OCI-LY1 (cell line): Measurements from ENCODE around the gene ZC2HC1C.
A peak's percentile ranks its signal among the peaks of the same experiment; 100 is the strongest.

Experiments
- H2AFZ ChIP-seq: fragments of 200-600 bp; sonication (generic), shearing (Covaris generic); 2 replicates; pipeline ENCODE4 v1.6.0; 2014; ENCODE audit warnings: antibody characterized with exemption, mild to moderate bottlenecking, low read length
- H3F3A ChIP-seq: fragments of 200-600 bp; sonication (generic), shearing (Covaris generic); 2 replicates; pipeline ENCODE4 v1.6.0; 2014; ENCODE audit warnings: mild to moderate bottlenecking, antibody characterized with exemption, low read length, moderate library complexity; ENCODE audit not compliant: insufficient read depth
- H3K27ac ChIP-seq: fragments of 200-600 bp; sonication (generic); 2 replicates; pipeline ENCODE4 v1.5.1; 2014; ENCODE audit warnings: low read length, mixed run types, mild to moderate bottlenecking, low read depth; ENCODE audit not compliant: poor library complexity, severe bottlenecking
- H3K27me3 ChIP-seq: fragments of 200-600 bp; sonication (generic); 2 replicates; pipeline ENCODE4 v1.6.0; 2014; ENCODE audit warnings: antibody characterized with exemption, mild to moderate bottlenecking, low read length, moderate library complexity; ENCODE audit not compliant: insufficient read depth
- H3K36me3 ChIP-seq: fragments of 200-600 bp; sonication (generic); 2 replicates; pipeline ENCODE4 v1.6.1; 2014; ENCODE audit warnings: mild to moderate bottlenecking, antibody characterized with exemption, low read length, moderate library complexity, mixed read lengths; ENCODE audit not compliant: insufficient read depth
- H3K4me1 ChIP-seq: fragments of 200-600 bp; sonication (generic); 2 replicates; pipeline ENCODE4 v1.5.1; 2014; ENCODE audit warnings: mild to moderate bottlenecking, low read length, moderate library complexity; ENCODE audit not compliant: insufficient read depth, severe bottlenecking
- H3K4me2 ChIP-seq: fragments of 200-600 bp; sonication (generic), shearing (Covaris generic); 2 replicates; pipeline ENCODE4 v1.6.1; 2014; ENCODE audit warnings: low read length
- H3K4me3 ChIP-seq: fragments of 200-600 bp; sonication (generic); 2 replicates; pipeline ENCODE4 v1.5.1; 2014; ENCODE audit warnings: low read length, low read depth, mild to moderate bottlenecking, mixed read lengths; ENCODE audit not compliant: poor library complexity, severe bottlenecking
- H3K79me2 ChIP-seq: fragments of 200-600 bp; shearing (Covaris generic); 2 replicates; pipeline ENCODE4 v1.6.1; 2016; ENCODE audit warnings: mixed run types, low read length, mixed read lengths; ENCODE audit not compliant: insufficient read depth
- H3K9ac ChIP-seq: fragments of 200-600 bp; sonication (generic), shearing (Covaris generic); 2 replicates; pipeline ENCODE4 v1.6.1; 2014; ENCODE audit warnings: mild to moderate bottlenecking, low read length, mixed read lengths
- H3K9me2 ChIP-seq: fragments of 200-600 bp; sonication (generic), shearing (Covaris generic); 2 replicates; pipeline ENCODE4 v1.6.1; 2014; ENCODE audit warnings: low read depth, mild to moderate bottlenecking, low read length, mixed read lengths
- H3K9me3 ChIP-seq: fragments of 200-600 bp; shearing (Covaris generic); 2 replicates; pipeline ENCODE4 v1.6.1; 2014; ENCODE audit warnings: low read length, mixed read lengths
- H4K20me1 ChIP-seq: fragments of 200-600 bp; sonication (generic), shearing (Covaris generic); 2 replicates; pipeline ENCODE4 v1.6.0; 2016; ENCODE audit warnings: mild to moderate bottlenecking, low read length; ENCODE audit not compliant: insufficient read depth
- EZH2 ChIP-seq: fragments of 200-600 bp; sonication (generic), shearing (Covaris generic); IDR thresholded peaks from 2 replicates; pipeline ENCODE4 v1.8.0; 2017; ENCODE audit warnings: borderline replicate concordance, mixed run types, mild to moderate bottlenecking, antibody characterized with exemption, low read length, moderate library complexity, mixed read lengths
- TF ChIP-seq, protein P1 (sequence below): fragments of 200-600 bp; sonication (generic), shearing (Covaris generic); IDR thresholded peaks from 2 replicates; pipeline ENCODE4 v1.5.1; 2017; ENCODE audit warnings: mild to moderate bottlenecking, antibody characterized with exemption, low read length, moderate library complexity, mixed read lengths

The ZC2HC1C gene, protein sequence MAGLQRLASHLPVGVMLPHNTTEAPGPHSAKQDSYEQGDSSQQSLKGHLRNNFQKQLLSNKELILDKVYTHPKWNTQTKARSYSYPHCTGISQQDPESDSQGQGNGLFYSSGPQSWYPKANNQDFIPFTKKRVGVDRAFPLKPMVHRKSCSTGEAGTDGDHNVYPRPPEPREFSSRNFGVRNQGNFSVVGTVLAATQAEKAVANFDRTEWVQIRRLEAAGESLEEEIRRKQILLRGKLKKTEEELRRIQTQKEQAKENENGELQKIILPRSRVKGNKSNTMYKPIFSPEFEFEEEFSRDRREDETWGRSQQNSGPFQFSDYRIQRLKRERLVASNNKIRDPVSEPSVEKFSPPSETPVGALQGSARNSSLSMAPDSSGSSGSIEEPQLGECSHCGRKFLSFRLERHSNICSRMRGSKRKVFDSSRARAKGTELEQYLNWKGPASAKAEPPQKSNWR

DNA sequence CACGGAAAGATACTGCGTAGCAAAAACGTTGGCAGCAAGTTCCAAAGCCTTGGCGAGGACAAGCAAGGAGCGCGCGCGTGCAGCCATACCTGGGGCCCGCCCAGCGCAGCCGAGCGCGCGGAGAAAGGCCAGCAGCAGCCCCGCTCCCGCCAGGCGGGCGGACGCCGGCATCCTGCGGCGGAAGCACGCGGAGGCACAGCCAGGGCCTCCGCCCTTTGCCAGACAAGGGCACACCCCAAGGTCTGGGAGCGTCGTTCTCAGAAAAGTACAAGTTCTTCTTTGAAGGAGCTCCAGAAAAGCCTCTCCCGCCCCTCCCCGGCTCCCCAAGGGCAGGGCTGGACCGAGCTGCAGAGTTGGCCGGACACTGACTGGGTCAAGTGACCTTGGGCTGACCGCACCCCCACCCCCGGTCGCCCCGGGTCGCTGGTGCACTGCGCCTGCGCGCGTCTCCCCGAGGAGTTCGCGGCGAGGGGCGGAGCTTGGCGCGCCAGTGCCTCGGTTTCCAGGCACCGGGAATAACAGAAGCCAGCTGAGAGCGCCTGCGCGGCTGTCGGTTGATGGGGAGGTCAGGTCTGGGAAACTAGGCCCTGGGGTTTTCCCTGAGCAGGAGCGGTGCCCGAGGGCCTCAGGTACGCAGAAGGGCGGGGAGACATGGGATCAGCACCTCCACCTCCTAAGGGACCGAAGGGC is at the start of gene ZC2HC1C:
Gene ZC2HC1C, plus strand, starts transcription at position 521 of the 690 bp plus-strand sequence. CDS start 933 bp downstream, outside the sequence.
- H3K27me3 ChIP-seq = no peaks in the 10 kb centered on the region
- no peaks in the 10 kb centered on the region for H3K36me3 ChIP-seq
- H3K9me3 ChIP-seq = no peaks in the 10 kb centered on the region
- no peaks in the 10 kb centered on the region for H3K79me2 ChIP-seq
- no peaks in the 10 kb centered on the region for H3F3A ChIP-seq
- H3K4me2 ChIP-seq = peak within 1 kb of the TSS; percentile 98
- peak within 1 kb of the TSS; percentile 74 for H3K4me3 ChIP-seq
- peak within 1 kb of the TSS; percentile 39 for H3K27ac ChIP-seq
- no peaks in the 10 kb centered on the region for H4K20me1 ChIP-seq
- peak within 1 kb of the TSS; percentile 54; the same call in 1 of the 2 replicates for H2AFZ ChIP-seq
- peaks cover 30% of the 10 kb centered on the region for H3K4me1 ChIP-seq
- no peak for TF ChIP-seq EZH2
- TF ChIP-seq, protein P1, sequence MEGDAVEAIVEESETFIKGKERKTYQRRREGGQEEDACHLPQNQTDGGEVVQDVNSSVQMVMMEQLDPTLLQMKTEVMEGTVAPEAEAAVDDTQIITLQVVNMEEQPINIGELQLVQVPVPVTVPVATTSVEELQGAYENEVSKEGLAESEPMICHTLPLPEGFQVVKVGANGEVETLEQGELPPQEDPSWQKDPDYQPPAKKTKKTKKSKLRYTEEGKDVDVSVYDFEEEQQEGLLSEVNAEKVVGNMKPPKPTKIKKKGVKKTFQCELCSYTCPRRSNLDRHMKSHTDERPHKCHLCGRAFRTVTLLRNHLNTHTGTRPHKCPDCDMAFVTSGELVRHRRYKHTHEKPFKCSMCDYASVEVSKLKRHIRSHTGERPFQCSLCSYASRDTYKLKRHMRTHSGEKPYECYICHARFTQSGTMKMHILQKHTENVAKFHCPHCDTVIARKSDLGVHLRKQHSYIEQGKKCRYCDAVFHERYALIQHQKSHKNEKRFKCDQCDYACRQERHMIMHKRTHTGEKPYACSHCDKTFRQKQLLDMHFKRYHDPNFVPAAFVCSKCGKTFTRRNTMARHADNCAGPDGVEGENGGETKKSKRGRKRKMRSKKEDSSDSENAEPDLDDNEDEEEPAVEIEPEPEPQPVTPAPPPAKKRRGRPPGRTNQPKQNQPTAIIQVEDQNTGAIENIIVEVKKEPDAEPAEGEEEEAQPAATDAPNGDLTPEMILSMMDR = no peak
- no peaks in the 10 kb centered on the region for H3K9me2 ChIP-seq
- H3K9ac ChIP-seq = peak within 1 kb of the TSS; percentile 81

DNA sequence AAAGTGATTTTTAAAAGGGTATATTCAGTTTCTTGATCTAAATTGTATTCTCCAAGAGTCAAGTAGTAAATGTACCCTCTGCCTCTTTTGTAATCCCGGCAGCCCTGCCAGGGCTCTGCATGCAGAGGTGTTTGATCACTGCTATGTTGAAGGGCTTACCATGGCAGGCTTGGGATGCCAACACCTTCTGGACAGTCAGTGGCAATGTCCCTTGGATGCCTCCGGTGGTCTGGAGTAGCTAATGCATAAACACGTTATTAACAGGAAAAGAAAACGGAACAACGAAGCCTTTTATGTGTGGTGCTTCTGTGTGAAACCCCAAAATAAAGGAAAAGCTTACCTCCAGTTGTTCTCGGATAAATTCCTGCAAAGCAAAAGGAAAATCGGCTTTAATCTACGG is 46.8 kb upstream of the ZC2HC1C start:
- Histone ChIP-seq H3K4me2 (no peak overlapping the region), H3K9ac (no peak overlapping the region), H3K9me3 (no peaks in the 10 kb centered on the region), H3K4me3 (no peak overlapping the region), H3K27me3 (no peaks in the 10 kb centered on the region), H3K27ac (no peak overlapping the region), H3K79me2 (no peaks in the 10 kb centered on the region), H3K36me3 (peaks cover 51% of the 10 kb centered on the region), H4K20me1 (no peaks in the 10 kb centered on the region), H3F3A (no peaks in the 10 kb centered on the region), H3K9me2 (no peaks in the 10 kb centered on the region), H2AFZ (no peak overlapping the region), H3K4me1 (no peaks in the 10 kb centered on the region)
- no peak for TF ChIP-seq EZH2
- TF ChIP-seq, protein P1 = peak; percentile 38

DNA sequence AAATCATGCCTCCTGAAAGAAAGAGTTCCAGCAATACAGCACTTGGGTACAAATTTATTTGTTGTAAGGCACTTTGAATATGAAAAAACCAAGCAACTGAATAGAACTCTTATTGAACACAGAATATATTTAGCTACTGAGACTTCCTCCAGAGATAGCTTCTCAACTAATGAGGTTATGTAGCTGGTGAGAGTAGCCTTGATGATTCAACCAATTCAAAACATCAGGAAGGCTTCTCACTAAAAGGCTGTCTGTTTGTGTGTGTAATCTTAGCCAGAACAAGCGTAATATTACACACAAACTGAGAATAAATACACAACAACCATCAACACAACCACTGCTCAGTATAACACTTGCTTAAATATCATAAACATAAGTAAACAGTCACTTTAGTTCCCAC is 46.3 kb upstream of the ZC2HC1C start:
- Histone ChIP-seq H3K36me3 (peaks cover 47% of the 10 kb centered on the region), H3K4me1 (no peaks in the 10 kb centered on the region), H3K4me3 (no peak overlapping the region), H3K27me3 (no peaks in the 10 kb centered on the region), H3K9me3 (no peaks in the 10 kb centered on the region), H2AFZ (no peak overlapping the region), H3K27ac (no peak overlapping the region), H3K9ac (no peak overlapping the region), H4K20me1 (no peaks in the 10 kb centered on the region), H3K4me2 (no peak overlapping the region), H3K9me2 (no peaks in the 10 kb centered on the region), H3F3A (no peaks in the 10 kb centered on the region), H3K79me2 (no peaks in the 10 kb centered on the region)
- TF ChIP-seq, protein P1 = no peak
- no peak for TF ChIP-seq EZH2
